Neural cell (in vitro differentiated cells): ENCODE measurements around the gene CHRNA7.

Source experiments
- CTCF ChIP-seq: fragments of 450-650 bp; IDR thresholded peaks from 2 replicates; pipeline ENCODE4 v1.5.1; 2014; ENCODE audit warnings: antibody characterized with exemption, mild to moderate bottlenecking, moderate library complexity; ENCODE audit not compliant: poor library complexity, severe bottlenecking
- EZH2 ChIP-seq: fragments of 200-600, 300-800 bp; shearing (Covaris generic), sonication (generic); IDR thresholded peaks from 2 replicates; pipeline ENCODE4 v1.6.1; 2014; ENCODE audit warnings: antibody characterized with exemption, low read length, borderline replicate concordance, mild to moderate bottlenecking; ENCODE audit not compliant: insufficient read depth, poor library complexity, severe bottlenecking

- TF ChIP-seq CTCF, result no peak
- no peak for TF ChIP-seq EZH2
Measured at GRCh38 chr15:32096916-32097617, 66.8 kb downstream of the CHRNA7 start.
